ENCODE measurements around the gene TTBK1.

DNA sequence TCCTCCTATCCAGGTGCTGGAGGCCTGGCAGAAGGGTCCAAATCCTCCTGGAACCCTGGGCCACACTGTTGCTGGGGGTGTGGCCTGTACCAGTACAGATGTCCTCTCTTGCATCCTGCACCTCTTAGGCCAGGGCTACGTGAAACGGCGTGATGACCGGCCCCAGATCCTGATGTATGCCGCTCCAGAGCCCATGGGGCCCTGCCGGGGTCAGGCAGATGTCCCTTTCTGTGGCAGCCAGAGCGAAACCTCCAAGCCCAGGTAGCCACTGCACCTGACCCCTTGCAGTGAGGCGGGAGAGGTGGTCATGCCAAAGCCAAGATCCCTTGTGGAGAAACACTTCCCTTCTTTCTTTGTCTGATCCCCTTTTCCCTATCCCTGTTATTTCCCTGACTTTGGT, 28.2 kb upstream of the TTBK1 start:
- TF ChIP-seq POLR2A (IDR thresholded peaks at IDR 0.05), result no peak
- TF ChIP-seq, protein P1, sequence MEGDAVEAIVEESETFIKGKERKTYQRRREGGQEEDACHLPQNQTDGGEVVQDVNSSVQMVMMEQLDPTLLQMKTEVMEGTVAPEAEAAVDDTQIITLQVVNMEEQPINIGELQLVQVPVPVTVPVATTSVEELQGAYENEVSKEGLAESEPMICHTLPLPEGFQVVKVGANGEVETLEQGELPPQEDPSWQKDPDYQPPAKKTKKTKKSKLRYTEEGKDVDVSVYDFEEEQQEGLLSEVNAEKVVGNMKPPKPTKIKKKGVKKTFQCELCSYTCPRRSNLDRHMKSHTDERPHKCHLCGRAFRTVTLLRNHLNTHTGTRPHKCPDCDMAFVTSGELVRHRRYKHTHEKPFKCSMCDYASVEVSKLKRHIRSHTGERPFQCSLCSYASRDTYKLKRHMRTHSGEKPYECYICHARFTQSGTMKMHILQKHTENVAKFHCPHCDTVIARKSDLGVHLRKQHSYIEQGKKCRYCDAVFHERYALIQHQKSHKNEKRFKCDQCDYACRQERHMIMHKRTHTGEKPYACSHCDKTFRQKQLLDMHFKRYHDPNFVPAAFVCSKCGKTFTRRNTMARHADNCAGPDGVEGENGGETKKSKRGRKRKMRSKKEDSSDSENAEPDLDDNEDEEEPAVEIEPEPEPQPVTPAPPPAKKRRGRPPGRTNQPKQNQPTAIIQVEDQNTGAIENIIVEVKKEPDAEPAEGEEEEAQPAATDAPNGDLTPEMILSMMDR (IDR thresholded peaks at IDR 0.05), result no peak

Data from Peyer's patch (tissue), 4 donors.